ENCODE data around the gene VAT1L. TPM values are rescaled to one million over a fixed set of nuclear protein-coding genes. Genes with fewer than 3 reads are reported as not detected.
A peak's percentile ranks its signal among the peaks of the same experiment; 100 is the strongest.

The VAT1L gene
- total and polyA plus RNA-seq, 2 experiments from 2014 or later, result 6.2 TPM

GRCh38 chr16:77787452-77787851, 912 bp upstream of the VAT1L start:
- no peaks in the 10 kb centered on the region for H3K9me3 ChIP-seq (ENCODE audit: low read depth)
- no peaks in the 10 kb centered on the region for H3K36me3 ChIP-seq (ENCODE audit: low read depth)
- 0 out of 2 replicates have a peak, but pooled peaks cover 4% of the 10 kb centered on the region for H3K27me3 ChIP-seq (replicated peaks; ENCODE audit: insufficient read depth)
- H3K4me1 ChIP-seq (ENCODE audit: insufficient read depth), result no peaks in the 10 kb centered on the region
- H2AFZ ChIP-seq, result peak overlapping the region; percentile 88; the same call in 1 of the 2 replicates
- no peaks in the 10 kb centered on the region for H3K79me2 ChIP-seq (ENCODE audit: insufficient read depth)
- no peak overlapping the region for H3K9ac ChIP-seq
- no peaks in the 10 kb centered on the region for H4K20me1 ChIP-seq (ENCODE audit: insufficient read depth)
- TF ChIP-seq EZH2phosphoT487 (IDR thresholded peaks at IDR 0.05; ENCODE audit: insufficient read depth, low read depth), result no peak
- no peak for TF ChIP-seq EZH2 (IDR thresholded peaks at IDR 0.05; ENCODE audit: insufficient read depth, poor library complexity, severe bottlenecking)
- no peaks in the 10 kb centered on the region for H3F3A ChIP-seq (ENCODE audit: insufficient read depth)
- H3K27ac ChIP-seq, result no peak overlapping the region
- in situ Hi-C loops (cut with MboI), result no loop called here
- WGBS, 2 experiments (ENCODE audit: low coverage in 1 of 2, low lambda C conversion rate in 2 of 2, missing lambda C conversion rate in 2 of 2), result 24 to 28% methylated on average over 2 of the region's 2 CpGs
- no peak overlapping the region for H3K4me3 ChIP-seq
- no peaks in the 10 kb centered on the region for H3K9me2 ChIP-seq (ENCODE audit: insufficient read depth)
- no peak overlapping the region for H3K4me2 ChIP-seq (ENCODE audit: unreplicated experiment)
- no peak for DNase-seq

- Histone ChIP-seq H3K9ac (peak overlapping the region; percentile 26; the same call in 1 of the 2 replicates), H3K27me3 (replicated peaks; ENCODE audit: insufficient read depth) (0 out of 2 replicates have a peak, but pooled peaks cover 4% of the 10 kb centered on the region), H3K36me3 (ENCODE audit: low read depth) (no peaks in the 10 kb centered on the region), H3K4me3 (peak overlapping the region; percentile 86), H3K27ac (no peak overlapping the region), H3K9me2 (ENCODE audit: insufficient read depth) (no peaks in the 10 kb centered on the region), H2AFZ (peak overlapping the region; percentile 88), H3F3A (ENCODE audit: insufficient read depth) (peaks cover 7% of the 10 kb centered on the region), H3K4me2 (ENCODE audit: unreplicated experiment) (peak overlapping the region; percentile 90), H3K9me3 (ENCODE audit: low read depth) (no peaks in the 10 kb centered on the region), H4K20me1 (ENCODE audit: insufficient read depth) (no peaks in the 10 kb centered on the region), H3K4me1 (ENCODE audit: insufficient read depth) (peaks cover 3% of the 10 kb centered on the region), H3K79me2 (ENCODE audit: insufficient read depth) (no peaks in the 10 kb centered on the region)
- 5 to 6% methylated on average over 33 to 34 of the region's 34 CpGs for WGBS, 2 experiments (ENCODE audit: low coverage in 1 of 2, low lambda C conversion rate in 2 of 2, missing lambda C conversion rate in 2 of 2)
- in situ Hi-C loops (cut with MboI), result no loop called here
- TF ChIP-seq EZH2 (IDR thresholded peaks at IDR 0.05; ENCODE audit: insufficient read depth, poor library complexity, severe bottlenecking) (no peak), EZH2phosphoT487 (IDR thresholded peaks at IDR 0.05; ENCODE audit: insufficient read depth, low read depth) (no peak)
- peak; percentile 40 for DNase-seq
Measured at GRCh38 chr16:77789085-77790008, 983 bp downstream of the VAT1L start.

- DNase-seq, result peak; percentile 15
- Histone ChIP-seq H3K27ac (no peak overlapping the region), H3K4me1 (ENCODE audit: insufficient read depth) (peaks cover 10% of the 10 kb centered on the region), H3K27me3 (replicated peaks; ENCODE audit: insufficient read depth) (0 out of 2 replicates have a peak, but pooled peaks cover 4% of the 10 kb centered on the region), H3K9ac (no peak overlapping the region), H3K9me2 (ENCODE audit: insufficient read depth) (no peaks in the 10 kb centered on the region), H3K4me3 (peak overlapping the region; percentile 86), H2AFZ (peak overlapping the region; percentile 88), H3F3A (ENCODE audit: insufficient read depth) (peaks cover 8% of the 10 kb centered on the region), H3K4me2 (ENCODE audit: unreplicated experiment) (peak overlapping the region; percentile 90), H3K79me2 (ENCODE audit: insufficient read depth) (no peaks in the 10 kb centered on the region), H4K20me1 (ENCODE audit: insufficient read depth) (no peaks in the 10 kb centered on the region), H3K9me3 (ENCODE audit: low read depth) (no peaks in the 10 kb centered on the region), H3K36me3 (ENCODE audit: low read depth) (no peaks in the 10 kb centered on the region)
- TF ChIP-seq EZH2 (IDR thresholded peaks at IDR 0.05; ENCODE audit: insufficient read depth, poor library complexity, severe bottlenecking) (no peak), EZH2phosphoT487 (IDR thresholded peaks at IDR 0.05; ENCODE audit: insufficient read depth, low read depth) (no peak)
- in situ Hi-C loops (cut with MboI), result no loop called here
- WGBS, 2 experiments (ENCODE audit: low coverage in 1 of 2, low lambda C conversion rate in 2 of 2, missing lambda C conversion rate in 2 of 2), result 19 to 20% methylated on average over 11 of the region's 11 CpGs
Measured at GRCh38 chr16:77790009-77790372, 1.6 kb downstream of the VAT1L start.

GRCh38 chr16:77790912-77791311, 2.5 kb downstream of the VAT1L start:
- H2AFZ ChIP-seq, result no peak overlapping the region
- peaks cover 8% of the 10 kb centered on the region for H3F3A ChIP-seq (ENCODE audit: insufficient read depth)
- 51 to 52% methylated on average over 3 of the region's 3 CpGs for WGBS, 2 experiments (ENCODE audit: low coverage in 1 of 2, low lambda C conversion rate in 2 of 2, missing lambda C conversion rate in 2 of 2)
- TF ChIP-seq EZH2 (IDR thresholded peaks at IDR 0.05; ENCODE audit: insufficient read depth, poor library complexity, severe bottlenecking) (no peak), EZH2phosphoT487 (IDR thresholded peaks at IDR 0.05; ENCODE audit: insufficient read depth, low read depth) (no peak)
- H3K4me1 ChIP-seq (ENCODE audit: insufficient read depth), result peaks cover 11% of the 10 kb centered on the region
- no peaks in the 10 kb centered on the region for H4K20me1 ChIP-seq (ENCODE audit: insufficient read depth)
- no peak overlapping the region for H3K4me3 ChIP-seq
- H3K9me2 ChIP-seq (ENCODE audit: insufficient read depth), result no peaks in the 10 kb centered on the region
- H3K79me2 ChIP-seq (ENCODE audit: insufficient read depth), result no peaks in the 10 kb centered on the region
- in situ Hi-C loops (cut with MboI), result no loop called here
- no peaks in the 10 kb centered on the region for H3K9me3 ChIP-seq (ENCODE audit: low read depth)
- H3K27me3 ChIP-seq (replicated peaks; ENCODE audit: insufficient read depth), result 0 out of 2 replicates have a peak, but pooled peaks cover 4% of the 10 kb centered on the region
- H3K36me3 ChIP-seq (ENCODE audit: low read depth), result no peaks in the 10 kb centered on the region
- no peak overlapping the region for H3K27ac ChIP-seq
- no peak overlapping the region for H3K9ac ChIP-seq
- no peak overlapping the region for H3K4me2 ChIP-seq (ENCODE audit: unreplicated experiment)
- no peak for DNase-seq
